ENCODE measurements around the gene ARL6IP4.
"Not testable (repeated sequence)": the region's sequence is repeated elsewhere in the genome, so short reads cannot be mapped to it uniquely, and the experiment has no call there.

ARL6IP4 gene

DNA sequence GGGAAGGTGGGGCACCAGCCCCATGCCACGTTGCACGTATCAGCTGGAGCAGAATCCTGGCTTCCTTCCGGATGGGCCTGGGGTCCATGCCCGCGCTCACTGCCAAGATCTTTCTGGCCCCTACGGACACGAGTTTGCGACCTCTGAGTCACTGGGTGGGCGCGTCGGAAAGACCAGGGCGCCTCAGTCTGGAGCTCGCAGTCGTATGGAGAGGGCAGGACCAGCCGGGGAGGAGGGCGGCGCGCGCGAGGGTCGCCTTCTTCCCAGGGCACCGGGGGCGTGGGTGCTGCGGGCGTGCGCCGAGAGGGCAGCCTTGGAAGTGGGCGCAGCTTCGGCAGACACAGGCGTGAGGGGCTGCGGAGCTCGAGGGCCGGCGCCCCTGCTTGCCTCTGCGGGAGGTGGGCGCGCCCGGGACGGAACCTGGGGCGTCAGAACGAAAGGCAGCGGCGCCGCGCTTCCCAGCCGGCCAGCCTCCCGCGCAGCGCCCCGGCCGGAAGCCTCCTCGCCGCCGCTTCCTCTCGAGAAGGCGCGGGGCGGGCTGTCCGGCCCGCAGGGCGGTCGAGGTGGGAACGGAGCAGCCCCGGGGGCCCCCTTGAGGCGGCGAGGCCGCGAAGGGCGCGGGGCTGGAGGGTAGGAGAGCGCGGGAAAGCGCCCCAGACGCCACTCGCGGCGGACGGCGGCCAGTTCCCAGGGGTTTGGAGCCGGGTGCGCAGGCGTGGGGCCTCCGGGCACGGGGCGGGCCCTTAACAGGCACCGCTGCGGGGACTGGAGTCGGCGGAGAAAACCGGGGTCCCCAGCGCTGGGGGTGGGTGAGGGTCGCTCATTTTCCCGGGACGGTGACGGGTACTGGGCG, at the start of gene ARL6IP4:
Gene ARL6IP4, plus strand, starts transcription at position 499 of the 853 bp plus-strand sequence. CDS start 459 bp downstream, outside the sequence.
- peak; percentile 79 for DNase-seq (ENCODE audit: low spot score)

DNA sequence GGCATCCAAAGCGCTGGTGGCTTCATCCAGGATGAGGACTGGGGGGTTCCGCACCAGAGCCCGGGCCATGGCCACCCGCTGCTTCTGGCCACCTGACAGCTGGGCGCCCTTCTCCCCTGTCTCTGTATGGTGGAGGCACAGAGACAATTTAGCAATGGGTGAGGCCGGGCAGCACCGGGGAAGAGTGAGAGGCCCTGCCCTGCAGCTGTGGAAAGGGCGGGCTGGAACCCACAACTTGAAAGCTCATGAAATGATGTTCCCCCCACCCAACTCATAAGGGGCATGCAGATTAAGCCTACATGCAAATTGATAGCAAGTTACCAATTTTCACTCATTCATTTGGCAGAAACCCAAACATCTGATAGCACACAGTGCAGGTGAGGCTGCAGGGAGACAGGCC, 48.3 kb upstream of the ARL6IP4 start:
- peak; percentile 40 for DNase-seq (ENCODE audit: low spot score)

DNA sequence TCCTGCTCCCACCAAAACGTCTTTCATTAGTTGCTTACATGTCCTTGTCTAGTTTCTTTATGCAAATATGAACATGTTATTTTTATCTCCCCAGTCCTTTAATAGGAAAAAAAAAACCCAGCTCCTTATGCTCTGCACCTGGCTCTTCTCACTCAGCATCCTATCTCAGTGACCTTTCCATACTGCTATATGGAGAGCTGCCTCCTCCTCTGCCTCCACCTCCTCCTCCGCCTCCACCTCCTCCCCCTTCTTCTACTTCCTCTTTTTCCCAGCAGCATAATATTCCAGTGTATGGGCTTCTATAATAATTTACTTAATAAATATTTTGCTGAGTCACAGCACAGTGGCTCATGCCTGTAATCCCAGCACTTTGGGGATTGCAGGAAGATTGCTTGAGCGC, 45.8 kb upstream of the ARL6IP4 start:
- DNase-seq (ENCODE audit: low spot score) = no peak

DNA sequence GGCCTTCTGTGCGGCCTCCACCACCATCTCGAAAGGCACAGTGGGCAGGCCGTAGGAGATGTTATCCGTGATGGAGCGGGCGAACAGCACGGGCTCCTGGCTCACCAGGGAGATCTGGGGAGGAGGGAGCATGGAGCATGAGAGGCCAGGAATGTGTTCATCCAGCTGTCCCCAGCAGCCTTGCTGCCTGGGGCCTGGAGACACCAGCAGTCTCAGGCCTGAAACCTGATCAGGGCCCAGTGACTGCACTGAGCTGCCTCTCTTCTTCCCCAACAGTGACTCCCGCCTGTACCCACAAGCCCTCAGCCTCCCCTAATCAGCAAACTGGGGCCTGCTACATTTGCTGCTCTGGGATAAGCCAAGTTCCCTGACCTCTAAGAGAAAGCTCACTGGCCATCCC, 45.2 kb upstream of the ARL6IP4 start:
- DNase-seq (ENCODE audit: low spot score) = peak; percentile 70

DNA sequence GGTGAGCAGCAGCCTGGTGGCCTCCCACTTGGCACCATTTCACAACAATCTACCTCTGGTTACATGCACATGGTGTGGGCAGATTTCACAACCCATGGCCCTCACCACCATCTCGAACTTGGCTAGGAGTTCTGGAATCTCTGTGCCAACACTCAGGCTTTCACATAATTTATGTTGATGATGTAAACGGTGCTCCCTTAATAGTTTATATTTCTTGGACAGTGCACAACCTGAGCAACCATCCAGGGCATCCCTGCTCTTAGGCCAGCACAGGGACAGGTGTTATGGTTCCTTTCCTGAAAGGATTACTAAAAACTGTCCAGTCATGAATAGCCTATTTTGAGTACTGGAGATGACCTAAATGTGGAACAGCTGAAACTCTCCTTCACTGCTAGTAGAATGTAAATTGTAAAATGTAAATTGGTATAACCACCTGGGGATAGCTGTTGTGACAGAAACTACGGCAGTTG, 42.8 kb upstream of the ARL6IP4 start:
- DNase-seq (ENCODE audit: low spot score) = no peak

DNA sequence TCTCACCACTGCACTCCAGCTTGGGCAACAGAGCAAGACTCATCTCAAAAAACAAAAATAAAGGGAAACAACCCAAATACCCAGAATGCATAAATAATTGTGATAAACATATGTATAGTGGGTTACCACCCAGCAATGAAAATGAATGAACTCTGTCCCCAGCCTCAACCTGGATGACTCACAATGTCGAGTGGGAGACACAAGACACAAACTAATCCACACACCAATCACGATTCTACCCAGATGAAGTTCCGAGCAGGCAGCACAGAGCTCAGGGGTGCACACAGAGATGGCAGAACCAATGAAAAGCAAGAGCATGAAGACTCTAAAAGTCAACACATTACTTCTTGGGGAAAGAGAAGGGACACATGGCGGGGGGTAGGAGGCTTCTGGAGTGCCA, 41.4 kb upstream of the ARL6IP4 start:
- DNase-seq (ENCODE audit: low spot score) = no peak

DNA sequence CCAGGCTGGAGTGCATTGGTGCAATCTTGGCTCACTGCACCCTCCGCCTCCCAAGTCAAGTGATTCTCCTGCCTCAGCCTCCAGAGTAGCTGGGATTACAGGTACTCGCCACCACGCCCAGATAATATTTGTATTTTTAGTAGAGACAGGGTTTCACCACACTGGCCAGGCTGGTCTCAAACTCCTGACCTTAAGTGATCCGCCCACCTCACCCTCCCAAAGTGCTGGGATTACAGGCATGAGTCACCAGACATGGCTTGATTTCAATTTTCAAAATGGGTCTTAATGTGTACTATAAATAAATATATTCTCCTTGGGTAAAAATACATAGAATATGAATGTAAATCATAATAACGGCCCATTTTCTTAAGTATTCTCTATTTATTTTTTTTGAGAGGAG, 39.1 kb upstream of the ARL6IP4 start:
- not testable (repeated sequence) for DNase-seq (ENCODE audit: low spot score)

DNA sequence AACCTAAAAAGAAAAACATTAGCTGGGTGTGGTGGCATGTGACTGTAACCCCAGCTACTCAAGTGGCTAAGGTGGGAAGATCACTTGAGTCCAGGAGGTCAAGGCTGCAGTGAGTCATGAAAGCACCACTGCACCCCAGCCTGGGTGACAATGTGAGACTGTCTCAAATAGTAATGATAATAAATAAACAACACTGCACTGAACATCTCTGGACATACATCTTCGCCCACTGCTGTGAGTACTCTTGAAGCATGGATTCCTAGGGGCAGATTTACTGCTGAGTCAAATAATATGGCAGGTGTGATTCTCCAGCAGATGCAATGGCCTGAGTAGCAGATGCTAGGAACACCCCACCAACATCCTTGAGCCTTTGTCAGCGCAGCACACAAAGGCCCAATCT, 37.8 kb upstream of the ARL6IP4 start:
- no peak for DNase-seq (ENCODE audit: low spot score)

DNA sequence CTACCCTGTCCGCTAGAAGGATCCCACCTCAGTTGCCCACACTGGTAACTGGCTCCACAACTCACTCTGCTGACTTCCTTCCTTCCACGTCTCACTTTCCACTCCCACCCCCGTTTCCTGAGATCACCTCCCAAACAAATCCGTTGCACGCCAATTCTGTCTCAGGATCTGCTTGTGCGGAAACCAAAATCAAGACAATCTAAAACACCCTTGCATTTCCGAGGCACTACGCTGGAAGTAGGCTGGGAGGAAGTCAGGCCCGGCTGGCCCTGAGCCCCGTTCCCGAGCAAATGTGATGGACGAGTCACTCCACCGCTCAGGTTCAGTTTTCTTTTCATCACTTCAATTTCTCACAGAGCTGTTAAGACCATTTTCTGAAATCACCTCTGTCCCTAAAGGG, 37.3 kb upstream of the ARL6IP4 start:
- peak; percentile 43 for DNase-seq (ENCODE audit: low spot score)

DNA sequence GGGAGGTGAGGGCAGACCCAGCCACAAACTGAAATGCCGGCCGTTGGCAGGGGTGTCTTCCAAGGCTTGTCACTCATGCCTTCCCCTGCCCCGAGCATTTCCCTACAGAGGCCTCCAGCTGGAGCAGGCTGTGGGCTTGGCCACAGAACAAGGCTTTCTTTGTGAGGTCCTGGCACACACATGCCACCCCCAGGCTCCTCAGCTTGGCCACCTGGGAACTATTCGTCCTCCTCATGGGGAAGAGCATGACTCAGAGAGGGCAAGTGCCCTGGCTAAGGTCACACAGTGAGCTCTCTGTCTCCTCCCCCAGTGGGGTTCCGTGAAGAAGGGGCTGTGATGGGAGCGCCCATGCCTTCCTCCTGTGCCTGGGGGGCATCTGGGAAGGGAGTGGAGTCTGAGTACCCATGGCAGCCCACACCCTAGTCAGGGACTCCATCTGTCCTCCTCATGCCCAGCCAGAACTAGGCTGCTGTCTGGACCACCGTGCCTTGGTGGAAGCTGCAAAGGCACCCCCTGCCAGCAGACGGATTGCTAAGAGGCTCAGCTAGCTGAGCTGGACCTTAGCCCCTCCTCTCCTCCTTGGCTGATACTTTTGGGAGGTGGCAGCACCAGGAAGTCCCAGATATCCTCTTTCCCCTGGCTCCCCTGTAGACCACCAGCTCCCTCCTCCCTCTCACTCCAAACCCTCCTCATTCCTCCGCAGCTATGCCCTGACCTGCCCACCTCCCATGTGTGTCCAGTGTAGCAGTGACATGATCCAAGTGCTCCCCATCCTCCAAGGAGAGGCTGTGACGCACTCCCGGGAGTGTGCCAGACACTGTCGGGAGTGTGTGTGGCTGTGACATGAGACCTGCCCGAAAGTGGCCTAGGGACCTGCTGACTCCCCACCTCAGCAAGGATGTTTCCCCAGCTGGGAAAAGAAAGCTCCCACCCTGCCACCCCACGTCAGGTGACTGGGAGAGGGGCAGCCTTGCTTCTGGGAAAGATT, 35.6 kb upstream of the ARL6IP4 start:
- DNase-seq (ENCODE audit: low spot score) = peak; percentile 58

DNA sequence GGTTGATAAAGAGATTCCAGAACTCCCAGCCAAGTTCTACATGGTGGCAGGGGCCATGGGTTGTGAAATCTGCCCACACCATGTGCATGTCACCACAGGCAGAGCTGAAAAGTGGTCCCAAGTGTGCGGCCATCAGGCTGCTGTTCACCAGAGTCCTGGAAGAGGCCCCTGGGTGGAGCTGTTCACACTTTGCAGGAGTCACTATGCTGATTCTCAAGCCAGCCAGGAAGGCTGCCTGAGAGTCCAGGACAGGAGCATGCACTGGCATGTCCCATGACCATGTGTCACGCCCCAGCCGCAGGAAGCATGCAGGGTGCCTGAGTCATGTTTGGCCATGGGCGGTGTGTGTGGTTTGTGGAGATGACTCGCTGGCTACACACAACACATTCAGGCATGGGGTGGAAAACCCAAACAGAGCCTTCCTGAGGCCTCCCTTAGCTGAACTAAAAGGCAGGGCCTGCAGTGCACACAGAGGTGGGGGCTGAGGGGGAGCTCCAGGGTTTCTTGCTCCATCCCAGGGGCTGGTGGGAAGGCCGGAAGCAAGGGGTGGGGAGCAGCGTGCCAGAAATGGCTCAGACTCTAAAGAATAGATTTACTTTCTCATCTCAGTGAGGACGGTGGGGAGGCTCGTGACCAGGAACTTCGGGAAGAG, 33.7 kb upstream of the ARL6IP4 start:
- no peak for DNase-seq (ENCODE audit: low spot score)

DNA sequence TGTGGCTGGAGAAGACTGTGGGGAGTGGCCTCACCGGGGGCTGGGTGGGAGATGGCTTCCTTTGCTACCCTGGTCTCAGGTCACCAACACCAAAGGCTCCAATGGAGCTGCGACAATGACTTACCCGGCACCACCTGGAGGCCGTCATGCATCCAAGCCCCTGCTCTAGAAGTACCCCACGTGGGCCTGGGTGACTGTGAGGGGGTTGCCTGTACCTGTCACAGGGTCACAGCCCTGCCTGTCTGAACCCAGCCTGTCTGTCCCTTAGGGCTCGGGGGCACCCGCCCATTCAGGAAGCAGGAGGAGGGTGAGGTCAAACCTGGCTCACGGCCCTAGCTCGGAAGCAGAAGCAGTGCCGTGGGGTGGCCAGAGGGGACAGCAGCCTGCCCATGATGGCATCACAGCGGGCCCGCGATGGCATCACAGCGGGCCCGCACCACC, 33.1 kb upstream of the ARL6IP4 start:
- no peak for DNase-seq (ENCODE audit: low spot score)

DNA sequence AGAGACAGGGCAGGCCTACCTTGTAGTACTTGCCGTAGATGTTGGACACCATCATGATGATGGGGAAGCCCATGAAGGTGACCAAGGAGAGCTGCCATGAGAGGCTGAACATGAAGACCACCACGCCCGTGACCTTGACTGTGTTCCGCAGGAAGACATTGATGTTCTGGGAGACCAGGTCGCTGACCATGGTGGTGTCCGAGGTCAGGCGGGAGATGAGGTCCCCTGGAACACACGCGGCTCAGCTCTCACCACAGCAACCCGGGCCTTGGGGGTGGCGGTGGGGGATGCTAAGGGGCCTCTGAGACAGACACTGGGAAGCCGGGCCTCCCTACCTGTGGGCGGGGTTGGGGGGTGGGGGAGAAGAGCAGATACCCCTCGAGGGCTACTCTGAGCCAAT, 31.9 kb upstream of the ARL6IP4 start:
- no peak for DNase-seq (ENCODE audit: low spot score)

DNA sequence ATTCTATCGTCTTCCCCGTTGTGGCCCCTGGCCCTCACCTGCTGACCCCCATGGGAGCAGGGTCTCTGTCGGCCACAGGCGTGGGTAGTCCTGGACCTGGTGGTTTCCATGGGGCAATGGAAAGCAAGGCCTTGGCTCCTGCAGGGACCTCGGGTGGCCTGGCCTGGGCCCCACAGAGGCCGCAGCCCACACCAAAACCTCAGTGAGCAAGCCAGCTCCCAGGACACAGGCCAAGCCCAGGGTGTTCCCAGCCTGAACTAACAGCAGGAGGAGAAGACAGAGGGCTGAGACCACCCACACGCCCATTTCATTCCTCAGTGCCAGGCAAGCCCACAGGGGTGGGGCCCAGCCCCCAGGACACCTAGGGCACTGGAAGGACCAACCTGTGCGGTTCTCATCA, 31.1 kb upstream of the ARL6IP4 start:
- no peak for DNase-seq (ENCODE audit: low spot score)

DNA sequence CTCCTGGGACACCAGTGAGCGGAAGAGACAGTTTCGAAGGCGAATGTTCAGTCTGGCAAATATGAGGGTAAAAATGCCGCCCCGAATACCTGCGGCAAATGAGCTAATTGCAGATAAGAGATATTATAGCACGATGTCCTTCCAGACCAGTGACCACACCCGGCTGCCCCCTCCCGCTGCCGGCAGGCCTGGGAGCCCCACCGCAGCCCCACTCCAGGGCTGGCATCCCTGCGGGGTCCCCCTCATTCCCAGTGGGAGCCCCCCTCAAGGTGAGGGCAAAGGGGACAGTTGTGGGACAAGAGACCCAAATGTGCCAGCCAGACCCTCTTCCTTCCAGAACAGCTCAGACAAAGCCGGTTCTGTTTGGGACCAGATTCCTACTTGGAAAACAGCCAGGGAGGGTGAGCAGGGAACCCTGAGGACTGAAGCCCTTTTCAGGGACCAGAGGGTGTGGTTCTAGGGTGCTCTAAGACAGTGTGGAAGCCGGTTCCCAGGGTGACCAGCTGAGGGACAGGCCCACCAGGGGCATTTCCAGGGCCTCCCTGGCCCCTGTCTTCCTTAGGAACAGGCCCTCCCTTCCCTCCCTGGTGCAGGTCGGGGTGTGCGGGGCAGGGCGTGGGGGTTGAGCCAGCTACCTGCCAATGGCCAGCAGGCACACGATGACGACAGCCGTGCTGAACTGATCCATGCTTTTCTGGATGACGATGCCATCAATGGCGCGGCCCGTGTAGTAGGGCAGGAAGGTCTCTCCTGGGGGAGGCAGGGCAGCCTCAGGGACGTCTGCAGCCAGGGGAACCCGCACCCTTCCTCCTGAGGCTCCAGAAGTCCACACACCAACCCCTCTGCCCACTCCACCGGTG, 30.4 kb upstream of the ARL6IP4 start:
- DNase-seq (ENCODE audit: low spot score) = no peak

DNA sequence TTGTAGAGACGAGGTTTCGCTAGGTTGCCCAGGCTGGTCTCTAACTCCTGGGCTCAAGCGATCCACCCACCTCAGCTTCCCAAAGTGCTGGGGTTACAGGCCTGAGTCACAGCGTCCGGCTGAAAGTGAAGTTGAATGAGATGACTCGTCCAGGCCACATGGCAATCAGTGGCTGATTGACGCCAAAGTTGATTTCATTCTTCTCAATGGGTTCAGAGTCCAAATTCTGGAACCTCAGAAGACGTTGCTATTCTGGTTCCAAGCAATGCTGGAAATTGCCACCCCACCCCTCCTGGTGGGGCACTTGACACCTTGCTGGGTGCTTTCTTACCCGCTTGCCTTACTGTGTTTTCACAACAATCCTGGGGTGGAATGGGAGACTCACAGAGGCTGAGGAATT, 29.1 kb upstream of the ARL6IP4 start:
- no peak for DNase-seq (ENCODE audit: low spot score)

DNA sequence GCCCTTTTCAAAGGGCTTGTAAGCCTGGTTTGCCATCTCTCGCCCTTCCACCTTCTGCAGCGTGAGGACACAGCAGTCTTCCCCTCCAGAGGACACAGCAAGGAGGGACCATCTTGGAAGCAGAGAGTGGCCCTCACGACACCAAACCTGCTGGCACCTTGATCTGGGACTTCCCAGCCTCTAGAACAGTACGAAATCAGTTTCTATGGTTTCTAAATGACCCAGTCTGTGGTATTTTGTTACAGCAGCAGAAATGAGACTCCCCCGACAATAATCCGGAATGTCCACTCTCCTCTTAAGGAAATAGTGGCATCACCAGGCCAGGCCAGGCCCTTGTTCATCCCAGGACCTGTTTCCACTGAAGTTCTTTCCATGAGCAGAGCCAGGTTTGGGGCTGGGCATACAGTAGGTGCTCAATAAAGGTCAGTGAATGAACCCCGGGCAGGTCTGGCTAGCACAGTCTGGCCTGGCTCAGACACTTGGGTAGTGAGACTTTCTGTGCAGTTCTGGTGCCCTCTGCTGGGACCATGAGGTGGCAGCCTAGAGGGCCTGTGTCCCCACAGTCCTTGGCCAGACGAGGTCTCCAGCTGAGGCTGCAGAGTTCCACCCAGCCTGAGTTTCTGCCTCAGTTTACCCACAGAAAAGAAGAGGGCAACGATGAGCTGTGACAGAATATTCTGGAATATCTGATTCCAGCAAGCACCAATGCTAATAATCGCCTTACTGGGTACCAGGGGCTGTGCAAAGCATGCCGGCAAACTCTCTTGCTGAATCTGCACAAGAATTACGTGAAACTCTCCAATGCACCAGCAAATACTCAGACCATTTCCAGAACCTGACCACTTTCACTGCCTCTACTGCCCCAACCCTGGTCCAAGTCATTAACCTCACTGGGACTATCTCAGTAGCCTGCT, 28.2 kb upstream of the ARL6IP4 start:
- peak; percentile 84 for DNase-seq (ENCODE audit: low spot score)

DNA sequence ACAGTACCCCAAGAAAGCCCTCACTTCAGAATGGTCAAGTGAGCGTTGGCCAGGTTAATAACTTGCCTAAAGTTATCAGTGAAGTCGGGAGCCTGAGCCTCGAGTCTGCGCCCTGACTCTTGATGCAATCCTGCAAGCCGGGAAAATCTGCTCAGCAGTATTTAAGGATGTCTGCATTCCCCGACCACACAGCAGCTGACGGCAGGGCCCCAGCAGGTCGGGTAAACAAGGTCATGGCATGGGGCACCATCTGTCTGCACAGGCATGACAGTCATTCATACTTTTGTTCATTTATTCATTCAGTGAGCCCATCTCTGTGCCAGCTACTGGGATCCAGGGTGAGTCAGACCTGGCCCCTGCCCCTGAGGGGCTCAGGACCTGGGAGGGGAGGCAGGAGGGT, 25.3 kb upstream of the ARL6IP4 start:
- peak; percentile 41 for DNase-seq (ENCODE audit: low spot score)

DNA sequence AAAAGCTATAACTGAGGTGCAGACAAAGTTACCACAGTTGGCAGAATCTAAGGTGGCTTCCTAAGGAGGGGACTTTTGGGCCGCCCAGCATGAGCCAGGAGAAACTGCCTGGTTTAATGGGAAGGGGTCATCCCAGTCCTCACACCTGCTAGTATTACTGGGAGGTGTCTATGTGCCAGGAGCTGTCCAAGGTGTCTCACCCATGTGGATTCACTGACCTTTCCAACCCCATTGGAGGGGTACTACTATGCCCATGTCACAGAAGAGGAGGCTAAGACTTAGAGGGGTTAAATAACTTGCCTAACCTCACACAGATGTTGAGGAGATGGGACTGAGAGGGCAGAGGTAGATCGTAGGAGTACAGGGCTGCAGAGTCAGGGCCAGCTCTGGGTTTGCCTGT, 24.4 kb upstream of the ARL6IP4 start:
- DNase-seq (ENCODE audit: low spot score) = no peak

Data from ecto neural progenitor cell (in vitro differentiated cells).